Astrocyte (in vitro differentiated cells and primary cell): ENCODE measurements around the gene UBE2E2. TPM values are rescaled to one million over a fixed set of nuclear protein-coding genes. Genes with fewer than 3 reads are reported as not detected.

ENCODE experiments used
- DNase-seq: peaks from one replicate; pipeline ENCODE4 v3.0.0-alpha.2; 2010; ENCODE audit warnings: low read depth
- FAIRE-seq: peaks from 2 replicates; lab custom pipeline; 2011; peaks lifted over from hg19 to GRCh38; lab: Jason Lieb, UNC
- H2AFZ ChIP-seq: 2 replicates; pipeline ENCODE4 v1.6.0; 2012; ENCODE audit warnings: low read depth, low read length, inconsistent platforms
- H3K27ac ChIP-seq: 2 replicates; pipeline ENCODE4 v1.5.1; 2011; ENCODE audit warnings: low read depth, low read length, inconsistent platforms
- H3K27me3 ChIP-seq: 2 replicates; pipeline ENCODE4 v1.6.0; 2011; ENCODE audit warnings: low read length, inconsistent platforms; ENCODE audit not compliant: insufficient read depth
- H3K36me3 ChIP-seq: 2 replicates; pipeline ENCODE4 v1.5.1; 2011; ENCODE audit warnings: low read length, inconsistent platforms; ENCODE audit not compliant: insufficient read depth
- H3K4me1 ChIP-seq: 2 replicates; pipeline ENCODE4 v1.5.1; 2011; ENCODE audit warnings: low read length, inconsistent platforms; ENCODE audit not compliant: insufficient read depth
- H3K4me2 ChIP-seq: 2 replicates; pipeline ENCODE4 v1.6.0; 2012; ENCODE audit warnings: low read length, inconsistent platforms
- H3K4me3 ChIP-seq: 2 replicates; pipeline ENCODE4 v1.5.1; 2011; ENCODE audit warnings: low read depth, mild to moderate bottlenecking, low read length, inconsistent platforms; ENCODE audit not compliant: insufficient read depth
- H3K79me2 ChIP-seq: 2 replicates; pipeline ENCODE4 v1.6.0; 2012; ENCODE audit warnings: mild to moderate bottlenecking, low read length, inconsistent platforms; ENCODE audit not compliant: insufficient read depth
- H3K9ac ChIP-seq: 2 replicates; pipeline ENCODE4 v1.6.0; 2012; ENCODE audit warnings: mild to moderate bottlenecking, low read length, inconsistent platforms
- H3K9me3 ChIP-seq: 2 replicates; pipeline ENCODE4 v1.5.1; 2012; ENCODE audit warnings: low read depth, mild to moderate bottlenecking, low read length, inconsistent platforms; ENCODE audit not compliant: insufficient read depth
- H4K20me1 ChIP-seq: 2 replicates; pipeline ENCODE4 v1.6.0; 2012; ENCODE audit warnings: low read length, inconsistent platforms; ENCODE audit not compliant: insufficient read depth
- H3K27ac Mint-ChIP-seq: one replicate; pipeline ENCODE4 v1.8.0; 2021; ENCODE audit warnings: mild to moderate bottlenecking, mixed read lengths; ENCODE audit not compliant: unreplicated experiment
- H3K27me3 Mint-ChIP-seq: one replicate; pipeline ENCODE4 v1.8.0; 2021; ENCODE audit warnings: low read depth, mixed read lengths; ENCODE audit not compliant: unreplicated experiment
- H3K36me3 Mint-ChIP-seq: one replicate; pipeline ENCODE4 v1.8.0; 2021; ENCODE audit warnings: low read depth, mixed read lengths; ENCODE audit not compliant: unreplicated experiment
- H3K4me1 Mint-ChIP-seq: one replicate; pipeline ENCODE4 v1.8.0; 2021; ENCODE audit warnings: low read depth, mixed read lengths; ENCODE audit not compliant: unreplicated experiment
- H3K4me3 Mint-ChIP-seq: one replicate; pipeline ENCODE4 v1.8.0; 2021; ENCODE audit warnings: mild to moderate bottlenecking, moderate library complexity, mixed read lengths; ENCODE audit not compliant: unreplicated experiment
- H3K9me3 Mint-ChIP-seq: one replicate; pipeline ENCODE4 v1.8.0; 2021; ENCODE audit warnings: mild to moderate bottlenecking, mixed read lengths; ENCODE audit not compliant: unreplicated experiment
- CTCF ChIP-seq: IDR thresholded peaks from 2 replicates; pipeline ENCODE4 v1.5.1; 2011; ENCODE audit warnings: low read depth, mild to moderate bottlenecking, inconsistent platforms, low read length, moderate library complexity; ENCODE audit not compliant: insufficient read depth
- EZH2 ChIP-seq: IDR thresholded peaks from 2 replicates; pipeline ENCODE4 v1.6.1; 2012; ENCODE audit warnings: mild to moderate bottlenecking, low read length, inconsistent platforms; ENCODE audit not compliant: insufficient read depth
- total RNA-seq: library from RNA; stranded (reverse); gene quantifications from 2 replicates; pipeline ENCODE4 v1.2.1, GENCODE V29; 2021

UBE2E2 gene
- total RNA-seq, 1 donor from 2014 or later: 89.8 TPM

DNA sequence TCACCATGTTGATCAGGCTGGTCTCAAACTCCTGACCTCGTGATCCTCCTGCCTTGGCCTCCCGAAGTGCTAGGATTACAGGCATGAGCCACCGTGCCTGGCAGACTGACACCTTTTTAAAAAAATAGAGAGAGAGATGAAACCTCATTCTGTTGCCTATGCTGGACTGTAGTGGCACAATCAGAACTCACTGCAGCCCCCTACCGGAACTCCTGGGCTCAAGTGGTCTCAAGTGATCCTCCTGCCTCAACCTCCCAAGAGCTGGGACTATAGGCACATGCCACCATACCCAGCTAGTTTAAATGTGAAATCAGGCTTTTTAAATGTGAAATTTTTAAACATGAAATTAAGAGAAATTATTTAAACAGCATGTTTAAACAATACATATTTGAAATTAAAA, 337.5 kb downstream of the UBE2E2 start:
- no peaks in the 10 kb centered on the region for H3K4me1 ChIP-seq
- Mint-ChIP-seq H3K4me3 (no peak overlapping the region), H3K27me3 (no peaks in the 10 kb centered on the region), H3K9me3 (peaks cover 4% of the 10 kb centered on the region), H3K4me1 (peaks cover 3% of the 10 kb centered on the region), H3K36me3 (peaks cover 9% of the 10 kb centered on the region), H3K27ac (no peak overlapping the region)
- no peaks in the 10 kb centered on the region for H3K36me3 ChIP-seq
- DNase-seq (no peak), FAIRE-seq (no peak)
- H3K4me2 ChIP-seq: no peak overlapping the region
- H3K27me3 ChIP-seq: no peaks in the 10 kb centered on the region
- TF ChIP-seq CTCF (no peak), EZH2 (no peak)
- H3K9ac ChIP-seq: no peak overlapping the region
- no peak overlapping the region for H3K27ac ChIP-seq
- no peak overlapping the region for H2AFZ ChIP-seq
- H3K4me3 ChIP-seq: no peak overlapping the region
- H3K79me2 ChIP-seq: no peaks in the 10 kb centered on the region
- H3K9me3 ChIP-seq: no peaks in the 10 kb centered on the region
- no peaks in the 10 kb centered on the region for H4K20me1 ChIP-seq

DNA sequence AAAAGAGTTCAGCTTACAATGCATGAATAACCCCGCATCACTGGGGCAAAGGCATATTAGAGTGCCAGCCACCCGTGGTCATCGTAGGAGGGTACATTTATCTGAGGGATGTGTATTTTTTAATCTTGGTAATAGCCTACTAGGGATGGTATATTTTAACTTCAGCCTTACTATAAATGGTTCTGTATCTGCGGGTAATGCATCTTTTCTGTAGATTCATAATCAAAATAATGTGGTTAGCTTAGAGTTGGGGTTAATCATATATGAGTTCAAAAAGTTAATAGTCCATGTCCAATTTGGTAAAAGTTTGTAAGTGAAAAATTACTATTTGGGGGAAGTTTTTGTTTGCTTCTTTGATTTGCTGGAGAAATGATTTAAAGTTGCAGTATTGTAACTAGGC, 339.0 kb downstream of the UBE2E2 start:
- H3K9me3 ChIP-seq: no peaks in the 10 kb centered on the region

More for the DNA sequence above, 339.0 kb downstream of the UBE2E2 start:
- Histone ChIP-seq H2AFZ (no peak overlapping the region), H3K9ac (no peak overlapping the region), H3K36me3 (no peaks in the 10 kb centered on the region), H3K79me2 (no peaks in the 10 kb centered on the region), H3K4me2 (no peak overlapping the region), H3K4me3 (no peak overlapping the region), H4K20me1 (no peaks in the 10 kb centered on the region), H3K27ac (no peak overlapping the region), H3K27me3 (no peaks in the 10 kb centered on the region), H3K4me1 (no peaks in the 10 kb centered on the region)
- FAIRE-seq (no peak), DNase-seq (no peak)
- Mint-ChIP-seq H3K27me3 (no peaks in the 10 kb centered on the region), H3K9me3 (peaks cover 6% of the 10 kb centered on the region), H3K4me3 (no peak overlapping the region), H3K4me1 (peaks cover 2% of the 10 kb centered on the region), H3K36me3 (peaks cover 11% of the 10 kb centered on the region), H3K27ac (no peak overlapping the region)
- TF ChIP-seq EZH2 (no peak), CTCF (no peak)
